GM23338 (cell line): ENCODE results near the gene WDR47. TPM values are rescaled to one million over a fixed set of nuclear protein-coding genes. Genes with fewer than 3 reads are reported as not detected.
A peak's percentile ranks its signal among the peaks of the same experiment; 100 is the strongest.

Experiments
- ATAC-seq: fragments of 200-7000 bp; cut with Tn5 transposase; 3 replicates; pipeline ENCODE4 v1.9.1; 2020
- DNase-seq: peaks from one replicate; pipeline ENCODE4 v3.0.0-alpha.2; 2015; ENCODE audit warnings: low spot score
- H2AFZ ChIP-seq: fragments of 200-600 bp; sonication (generic); 2 replicates; pipeline ENCODE4 v1.8.0; 2016; ENCODE audit warnings: antibody characterized with exemption, mild to moderate bottlenecking, moderate library complexity
- H3F3A ChIP-seq: fragments of 200-600 bp; sonication (generic); replicated peaks from 2 replicates; pipeline ENCODE4 v1.8.0; 2017; ENCODE audit warnings: antibody characterized with exemption, mixed run types, low read depth
- H3K27ac ChIP-seq: fragments of 200-600 bp; sonication (generic); 2 replicates; pipeline ENCODE4 v1.6.1; 2016; ENCODE audit warnings: low read depth
- H3K27me3 ChIP-seq: fragments of 200-600 bp; sonication (generic); 2 replicates; pipeline ENCODE4 v1.8.0; 2016; ENCODE audit warnings: mild to moderate bottlenecking, mixed run types, moderate library complexity; ENCODE audit not compliant: insufficient read depth
- H3K36me3 ChIP-seq: fragments of 200-600 bp; sonication (generic); 2 replicates; pipeline ENCODE4 v1.8.0; 2016; ENCODE audit warnings: mild to moderate bottlenecking; ENCODE audit not compliant: insufficient read depth
- H3K4me1 ChIP-seq: fragments of 200-600 bp; sonication (generic); 2 replicates; pipeline ENCODE4 v1.8.0; 2016; ENCODE audit warnings: mild to moderate bottlenecking, moderate library complexity; ENCODE audit not compliant: insufficient read depth
- H3K4me2 ChIP-seq: fragments of 200-600 bp; sonication (generic); 2 replicates; pipeline ENCODE4 v1.7.1; 2017; ENCODE audit warnings: mixed run types
- H3K4me3 ChIP-seq: fragments of 200-600 bp; sonication (generic); 2 replicates; pipeline ENCODE4 v1.6.1; 2016; ENCODE audit warnings: mixed run types
- H3K79me2 ChIP-seq: fragments of 200-600 bp; sonication (generic); replicated peaks from 2 replicates; pipeline ENCODE4 v1.8.0; 2017; ENCODE audit warnings: mild to moderate bottlenecking; ENCODE audit not compliant: insufficient read depth
- H3K9me2 ChIP-seq: fragments of 200-600 bp; sonication (generic); 2 replicates; pipeline ENCODE4 v1.8.0; 2017; ENCODE audit not compliant: insufficient read depth
- H4K20me1 ChIP-seq: fragments of 200-600 bp; sonication (generic); replicated peaks from 2 replicates; pipeline ENCODE4 v1.8.0; 2017; ENCODE audit warnings: mild to moderate bottlenecking; ENCODE audit not compliant: insufficient read depth
- H3K27ac Mint-ChIP-seq: 2 replicates; pipeline ENCODE4 v1.8.0; 2020; ENCODE audit warnings: inconsistent platforms, mild to moderate bottlenecking, moderate library complexity, mixed read lengths
- H3K27me3 Mint-ChIP-seq: 3 replicates; pipeline ENCODE4 v1.8.0; 2022; ENCODE audit warnings: low read depth, mild to moderate bottlenecking, moderate library complexity, mixed read lengths, inconsistent platforms; ENCODE audit not compliant: insufficient read depth, poor library complexity
- H3K36me3 Mint-ChIP-seq: 3 replicates; pipeline ENCODE4 v1.8.0; 2021; ENCODE audit warnings: low read depth, mild to moderate bottlenecking, inconsistent platforms, moderate library complexity, mixed read lengths
- H3K4me1 Mint-ChIP-seq: 3 replicates; pipeline ENCODE4 v1.8.0; 2020; ENCODE audit warnings: mild to moderate bottlenecking, inconsistent platforms, mixed read lengths
- H3K4me3 Mint-ChIP-seq: 3 replicates; pipeline ENCODE4 v1.8.0; 2021; ENCODE audit warnings: moderate library complexity, mild to moderate bottlenecking, inconsistent platforms, mixed read lengths
- H3K9me3 Mint-ChIP-seq: 3 replicates; pipeline ENCODE4 v1.8.0; 2020; ENCODE audit warnings: moderate library complexity, mild to moderate bottlenecking, inconsistent platforms, mixed read lengths
- CREB1 ChIP-seq: fragments of 250-450 bp; sonication (Bioruptor Pico); IDR thresholded peaks from 2 replicates; pipeline ENCODE4 v1.5.0; 2020; ENCODE audit warnings: low read depth, mild to moderate bottlenecking, moderate library complexity
- EZH2 ChIP-seq: fragments of 200-600 bp; sonication (generic); IDR thresholded peaks from one replicate; pipeline ENCODE4 v1.8.0; 2017; ENCODE audit warnings: antibody characterized with exemption, mild to moderate bottlenecking, low read depth; ENCODE audit not compliant: unreplicated experiment
- JUNB ChIP-seq: IDR thresholded peaks from one replicate; pipeline ENCODE4 v1.6.1; 2016; ENCODE audit warnings: antibody characterized with exemption; ENCODE audit not compliant: unreplicated experiment
- NANOG ChIP-seq: IDR thresholded peaks from 2 replicates; pipeline ENCODE4 v1.6.1; 2016; ENCODE audit warnings: antibody characterized with exemption, borderline replicate concordance
- POLR2AphosphoS5 ChIP-seq: IDR thresholded peaks from 2 replicates; pipeline ENCODE4 v1.6.1; 2016; ENCODE audit warnings: antibody characterized with exemption, low read depth
- STAT1 ChIP-seq: IDR thresholded peaks from one replicate; pipeline ENCODE4 v1.6.1; 2016; ENCODE audit warnings: antibody characterized with exemption; ENCODE audit not compliant: unreplicated experiment
- ZNF114 ChIP-seq: fragments of 250-450 bp; sonication (Bioruptor Pico); IDR thresholded peaks from 2 replicates; pipeline ENCODE4 v1.5.0; 2020; ENCODE audit warnings: mild to moderate bottlenecking, moderate library complexity
- ZNF331 ChIP-seq: fragments of 250-450 bp; sonication (Bioruptor Pico); IDR thresholded peaks from 2 replicates; pipeline ENCODE4 v1.5.0; 2020; ENCODE audit warnings: low read depth, mild to moderate bottlenecking, moderate library complexity
- polyA plus RNA-seq: library from polyadenylated mRNA; unstranded; fragments of >200 nt; fragmentation: Nextera tagmentation; extraction: Ambion mirVana; gene quantifications from 2 replicates; pipeline ENCODE4 v1.2.1, GENCODE V29; 2016
- total RNA-seq: library from RNA; depleted of rRNA; stranded (reverse); fragments of >200 nt; shearing (Covaris generic); gene quantifications from 2 replicates; pipeline ENCODE4 v1.2.3, GENCODE V29; 2014
- TF ChIP-seq, protein P1 (sequence below): IDR thresholded peaks from 2 replicates; pipeline ENCODE4 v1.6.1; 2016; ENCODE audit warnings: antibody characterized with exemption
- TF ChIP-seq, protein P2 (sequence below): IDR thresholded peaks from one replicate; pipeline ENCODE4 v1.6.1; 2018; ENCODE audit warnings: antibody characterized with exemption; ENCODE audit not compliant: unreplicated experiment
- TF ChIP-seq, protein P3 (sequence below): fragments of 250-450 bp; sonication (Bioruptor Pico); IDR thresholded peaks from 2 replicates; pipeline ENCODE4 v1.5.0; 2020; ENCODE audit warnings: mild to moderate bottlenecking, moderate library complexity

WDR47 gene
- total and polyA plus RNA-seq, 2 experiments from 2014 or later, result 3.9 to 5.2 TPM

DNA sequence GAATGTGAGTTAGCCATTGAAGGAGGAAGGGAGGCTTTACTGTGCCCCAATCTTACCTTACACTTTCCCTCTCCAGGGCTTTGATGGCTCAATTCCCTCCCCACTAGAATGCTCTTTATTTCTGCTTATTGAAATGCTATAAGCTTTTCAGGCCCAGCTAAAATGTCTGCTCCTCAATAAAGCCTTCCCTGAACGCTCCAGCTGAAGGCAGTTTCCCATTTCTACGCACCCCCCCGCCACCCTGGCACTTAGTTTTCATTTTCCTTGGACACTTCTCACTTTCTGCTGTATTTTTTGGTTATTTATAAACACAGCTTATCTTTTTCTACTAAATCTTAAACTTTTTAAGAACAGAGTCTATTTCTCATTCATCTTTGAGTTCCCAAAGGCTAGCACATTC lies 41.6 kb upstream of the WDR47 start:
- H3K4me1 ChIP-seq, result peaks cover 21% of the 10 kb centered on the region
- Mint-ChIP-seq H3K4me1 (peaks cover 30% of the 10 kb centered on the region), H3K27me3 (peaks cover 7% of the 10 kb centered on the region), H3K4me3 (no peak overlapping the region), H3K27ac (no peak overlapping the region), H3K9me3 (no peaks in the 10 kb centered on the region; the same call in 2 of the 3 replicates), H3K36me3 (peaks cover 3% of the 10 kb centered on the region; the same call in 2 of the 3 replicates)
- H3K4me2 ChIP-seq, result peak overlapping the region; percentile 28; the same call in 1 of the 2 replicates
- no peak overlapping the region for H3K27ac ChIP-seq
- TF ChIP-seq, protein P1, sequence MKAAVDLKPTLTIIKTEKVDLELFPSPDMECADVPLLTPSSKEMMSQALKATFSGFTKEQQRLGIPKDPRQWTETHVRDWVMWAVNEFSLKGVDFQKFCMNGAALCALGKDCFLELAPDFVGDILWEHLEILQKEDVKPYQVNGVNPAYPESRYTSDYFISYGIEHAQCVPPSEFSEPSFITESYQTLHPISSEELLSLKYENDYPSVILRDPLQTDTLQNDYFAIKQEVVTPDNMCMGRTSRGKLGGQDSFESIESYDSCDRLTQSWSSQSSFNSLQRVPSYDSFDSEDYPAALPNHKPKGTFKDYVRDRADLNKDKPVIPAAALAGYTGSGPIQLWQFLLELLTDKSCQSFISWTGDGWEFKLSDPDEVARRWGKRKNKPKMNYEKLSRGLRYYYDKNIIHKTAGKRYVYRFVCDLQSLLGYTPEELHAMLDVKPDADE, result no peak
- TF ChIP-seq EZH2, result no peak
- no peak for TF ChIP-seq POLR2AphosphoS5
- no peak for TF ChIP-seq JUNB
- TF ChIP-seq ZNF331 (CRISPR knock-in tag), result no peak
- TF ChIP-seq, protein P2, sequence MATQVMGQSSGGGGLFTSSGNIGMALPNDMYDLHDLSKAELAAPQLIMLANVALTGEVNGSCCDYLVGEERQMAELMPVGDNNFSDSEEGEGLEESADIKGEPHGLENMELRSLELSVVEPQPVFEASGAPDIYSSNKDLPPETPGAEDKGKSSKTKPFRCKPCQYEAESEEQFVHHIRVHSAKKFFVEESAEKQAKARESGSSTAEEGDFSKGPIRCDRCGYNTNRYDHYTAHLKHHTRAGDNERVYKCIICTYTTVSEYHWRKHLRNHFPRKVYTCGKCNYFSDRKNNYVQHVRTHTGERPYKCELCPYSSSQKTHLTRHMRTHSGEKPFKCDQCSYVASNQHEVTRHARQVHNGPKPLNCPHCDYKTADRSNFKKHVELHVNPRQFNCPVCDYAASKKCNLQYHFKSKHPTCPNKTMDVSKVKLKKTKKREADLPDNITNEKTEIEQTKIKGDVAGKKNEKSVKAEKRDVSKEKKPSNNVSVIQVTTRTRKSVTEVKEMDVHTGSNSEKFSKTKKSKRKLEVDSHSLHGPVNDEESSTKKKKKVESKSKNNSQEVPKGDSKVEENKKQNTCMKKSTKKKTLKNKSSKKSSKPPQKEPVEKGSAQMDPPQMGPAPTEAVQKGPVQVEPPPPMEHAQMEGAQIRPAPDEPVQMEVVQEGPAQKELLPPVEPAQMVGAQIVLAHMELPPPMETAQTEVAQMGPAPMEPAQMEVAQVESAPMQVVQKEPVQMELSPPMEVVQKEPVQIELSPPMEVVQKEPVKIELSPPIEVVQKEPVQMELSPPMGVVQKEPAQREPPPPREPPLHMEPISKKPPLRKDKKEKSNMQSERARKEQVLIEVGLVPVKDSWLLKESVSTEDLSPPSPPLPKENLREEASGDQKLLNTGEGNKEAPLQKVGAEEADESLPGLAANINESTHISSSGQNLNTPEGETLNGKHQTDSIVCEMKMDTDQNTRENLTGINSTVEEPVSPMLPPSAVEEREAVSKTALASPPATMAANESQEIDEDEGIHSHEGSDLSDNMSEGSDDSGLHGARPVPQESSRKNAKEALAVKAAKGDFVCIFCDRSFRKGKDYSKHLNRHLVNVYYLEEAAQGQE, result no peak
- no peak for TF ChIP-seq ZNF114
- no peak for TF ChIP-seq CREB1 (CRISPR knock-in tag)
- no peak for TF ChIP-seq STAT1
- TF ChIP-seq, protein P3, sequence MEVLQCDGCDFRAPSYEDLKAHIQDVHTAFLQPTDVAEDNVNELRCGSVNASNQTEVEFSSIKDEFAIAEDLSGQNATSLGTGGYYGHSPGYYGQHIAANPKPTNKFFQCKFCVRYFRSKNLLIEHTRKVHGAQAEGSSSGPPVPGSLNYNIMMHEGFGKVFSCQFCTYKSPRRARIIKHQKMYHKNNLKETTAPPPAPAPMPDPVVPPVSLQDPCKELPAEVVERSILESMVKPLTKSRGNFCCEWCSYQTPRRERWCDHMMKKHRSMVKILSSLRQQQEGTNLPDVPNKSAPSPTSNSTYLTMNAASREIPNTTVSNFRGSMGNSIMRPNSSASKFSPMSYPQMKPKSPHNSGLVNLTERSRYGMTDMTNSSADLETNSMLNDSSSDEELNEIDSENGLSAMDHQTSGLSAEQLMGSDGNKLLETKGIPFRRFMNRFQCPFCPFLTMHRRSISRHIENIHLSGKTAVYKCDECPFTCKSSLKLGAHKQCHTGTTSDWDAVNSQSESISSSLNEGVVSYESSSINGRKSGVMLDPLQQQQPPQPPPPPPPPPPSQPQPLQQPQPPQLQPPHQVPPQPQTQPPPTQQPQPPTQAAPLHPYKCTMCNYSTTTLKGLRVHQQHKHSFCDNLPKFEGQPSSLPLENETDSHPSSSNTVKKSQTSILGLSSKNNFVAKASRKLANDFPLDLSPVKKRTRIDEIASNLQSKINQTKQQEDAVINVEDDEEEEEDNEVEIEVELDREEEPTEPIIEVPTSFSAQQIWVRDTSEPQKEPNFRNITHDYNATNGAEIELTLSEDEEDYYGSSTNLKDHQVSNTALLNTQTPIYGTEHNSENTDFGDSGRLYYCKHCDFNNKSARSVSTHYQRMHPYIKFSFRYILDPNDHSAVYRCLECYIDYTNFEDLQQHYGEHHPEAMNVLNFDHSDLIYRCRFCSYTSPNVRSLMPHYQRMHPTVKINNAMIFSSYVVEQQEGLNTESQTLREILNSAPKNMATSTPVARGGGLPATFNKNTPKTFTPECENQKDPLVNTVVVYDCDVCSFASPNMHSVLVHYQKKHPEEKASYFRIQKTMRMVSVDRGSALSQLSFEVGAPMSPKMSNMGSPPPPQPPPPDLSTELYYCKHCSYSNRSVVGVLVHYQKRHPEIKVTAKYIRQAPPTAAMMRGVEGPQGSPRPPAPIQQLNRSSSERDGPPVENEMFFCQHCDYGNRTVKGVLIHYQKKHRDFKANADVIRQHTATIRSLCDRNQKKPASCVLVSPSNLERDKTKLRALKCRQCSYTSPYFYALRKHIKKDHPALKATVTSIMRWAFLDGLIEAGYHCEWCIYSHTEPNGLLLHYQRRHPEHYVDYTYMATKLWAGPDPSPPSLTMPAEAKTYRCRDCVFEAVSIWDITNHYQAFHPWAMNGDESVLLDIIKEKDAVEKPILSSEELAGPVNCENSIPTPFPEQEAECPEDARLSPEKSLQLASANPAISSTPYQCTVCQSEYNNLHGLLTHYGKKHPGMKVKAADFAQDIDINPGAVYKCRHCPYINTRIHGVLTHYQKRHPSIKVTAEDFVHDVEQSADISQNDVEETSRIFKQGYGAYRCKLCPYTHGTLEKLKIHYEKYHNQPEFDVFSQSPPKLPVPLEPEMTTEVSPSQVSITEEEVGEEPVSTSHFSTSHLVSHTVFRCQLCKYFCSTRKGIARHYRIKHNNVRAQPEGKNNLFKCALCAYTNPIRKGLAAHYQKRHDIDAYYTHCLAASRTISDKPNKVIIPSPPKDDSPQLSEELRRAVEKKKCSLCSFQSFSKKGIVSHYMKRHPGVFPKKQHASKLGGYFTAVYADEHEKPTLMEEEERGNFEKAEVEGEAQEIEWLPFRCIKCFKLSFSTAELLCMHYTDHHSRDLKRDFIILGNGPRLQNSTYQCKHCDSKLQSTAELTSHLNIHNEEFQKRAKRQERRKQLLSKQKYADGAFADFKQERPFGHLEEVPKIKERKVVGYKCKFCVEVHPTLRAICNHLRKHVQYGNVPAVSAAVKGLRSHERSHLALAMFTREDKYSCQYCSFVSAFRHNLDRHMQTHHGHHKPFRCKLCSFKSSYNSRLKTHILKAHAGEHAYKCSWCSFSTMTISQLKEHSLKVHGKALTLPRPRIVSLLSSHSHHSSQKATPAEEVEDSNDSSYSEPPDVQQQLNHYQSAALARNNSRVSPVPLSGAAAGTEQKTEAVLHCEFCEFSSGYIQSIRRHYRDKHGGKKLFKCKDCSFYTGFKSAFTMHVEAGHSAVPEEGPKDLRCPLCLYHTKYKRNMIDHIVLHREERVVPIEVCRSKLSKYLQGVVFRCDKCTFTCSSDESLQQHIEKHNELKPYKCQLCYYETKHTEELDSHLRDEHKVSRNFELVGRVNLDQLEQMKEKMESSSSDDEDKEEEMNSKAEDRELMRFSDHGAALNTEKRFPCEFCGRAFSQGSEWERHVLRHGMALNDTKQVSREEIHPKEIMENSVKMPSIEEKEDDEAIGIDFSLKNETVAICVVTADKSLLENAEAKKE (CRISPR knock-in tag), result no peak
- TF ChIP-seq NANOG, result no peak
- DNase-seq (no peak), ATAC-seq (no peak)
- no peaks in the 10 kb centered on the region; the same call in 1 of the 2 replicates for H3F3A ChIP-seq
- no peak overlapping the region for H3K4me3 ChIP-seq
- H4K20me1 ChIP-seq, result no peaks in the 10 kb centered on the region
- H3K36me3 ChIP-seq, result no peaks in the 10 kb centered on the region
- no peaks in the 10 kb centered on the region for H3K79me2 ChIP-seq
- H3K27me3 ChIP-seq, result no peaks in the 10 kb centered on the region
- H3K9me2 ChIP-seq, result no peaks in the 10 kb centered on the region
- peak overlapping the region; percentile 53 for H2AFZ ChIP-seq
